Coronary artery (tissue), 2 donors: ENCODE data around the gene C1orf105.

Experiments used
- DNase-seq: peaks from one replicate; pipeline ENCODE4 v3.0.0-alpha.2; 2017; ENCODE audit warnings: low spot score
- H3K27ac ChIP-seq, 2 donors: fragments of 200-600 bp; sonication (generic); one replicate each; pipeline ENCODE4 v1.5.1; 2016 to 2019
- H3K4me3 ChIP-seq: fragments of 200-600 bp; sonication (generic); 2 replicates; pipeline ENCODE4 v1.5.1; 2016; ENCODE audit warnings: mild to moderate bottlenecking, moderate library complexity
- TF ChIP-seq, protein P1 (sequence below): fragments of 200-600 bp; sonication (generic); IDR thresholded peaks from one replicate; pipeline ENCODE4 v1.5.1; 2019; ENCODE audit warnings: antibody characterized with exemption

Gene C1orf105

DNA sequence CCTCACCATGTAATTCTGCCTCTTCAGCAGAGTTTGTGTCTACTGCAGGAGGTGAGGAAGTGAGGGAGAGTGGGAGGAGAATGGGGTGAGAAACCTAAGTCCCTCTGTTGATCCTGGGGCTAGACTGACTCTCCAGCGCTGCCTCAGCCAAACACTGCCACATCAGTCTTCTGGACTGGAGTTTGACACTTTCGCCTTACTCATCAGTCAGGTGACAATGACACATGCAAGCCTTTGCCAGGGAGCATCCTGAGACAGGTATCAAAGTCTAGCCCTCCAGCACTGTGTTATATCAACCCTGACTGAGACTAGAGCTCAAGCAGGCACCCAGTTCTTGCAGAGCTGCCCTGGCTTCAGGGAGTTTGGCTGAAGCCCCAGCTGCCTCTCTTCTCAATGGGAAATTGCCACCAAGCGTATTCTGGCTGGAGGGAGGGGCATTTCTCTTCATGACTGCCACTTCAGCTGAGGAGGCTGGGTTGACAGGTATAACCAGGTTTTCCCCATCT is 79.2 kb downstream of the C1orf105 start:
- Histone ChIP-seq H3K27ac (no peak overlapping the region), H3K4me3 (no peak overlapping the region)
- TF ChIP-seq, protein P1, sequence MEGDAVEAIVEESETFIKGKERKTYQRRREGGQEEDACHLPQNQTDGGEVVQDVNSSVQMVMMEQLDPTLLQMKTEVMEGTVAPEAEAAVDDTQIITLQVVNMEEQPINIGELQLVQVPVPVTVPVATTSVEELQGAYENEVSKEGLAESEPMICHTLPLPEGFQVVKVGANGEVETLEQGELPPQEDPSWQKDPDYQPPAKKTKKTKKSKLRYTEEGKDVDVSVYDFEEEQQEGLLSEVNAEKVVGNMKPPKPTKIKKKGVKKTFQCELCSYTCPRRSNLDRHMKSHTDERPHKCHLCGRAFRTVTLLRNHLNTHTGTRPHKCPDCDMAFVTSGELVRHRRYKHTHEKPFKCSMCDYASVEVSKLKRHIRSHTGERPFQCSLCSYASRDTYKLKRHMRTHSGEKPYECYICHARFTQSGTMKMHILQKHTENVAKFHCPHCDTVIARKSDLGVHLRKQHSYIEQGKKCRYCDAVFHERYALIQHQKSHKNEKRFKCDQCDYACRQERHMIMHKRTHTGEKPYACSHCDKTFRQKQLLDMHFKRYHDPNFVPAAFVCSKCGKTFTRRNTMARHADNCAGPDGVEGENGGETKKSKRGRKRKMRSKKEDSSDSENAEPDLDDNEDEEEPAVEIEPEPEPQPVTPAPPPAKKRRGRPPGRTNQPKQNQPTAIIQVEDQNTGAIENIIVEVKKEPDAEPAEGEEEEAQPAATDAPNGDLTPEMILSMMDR = no peak
- DNase-seq = no peak

DNA sequence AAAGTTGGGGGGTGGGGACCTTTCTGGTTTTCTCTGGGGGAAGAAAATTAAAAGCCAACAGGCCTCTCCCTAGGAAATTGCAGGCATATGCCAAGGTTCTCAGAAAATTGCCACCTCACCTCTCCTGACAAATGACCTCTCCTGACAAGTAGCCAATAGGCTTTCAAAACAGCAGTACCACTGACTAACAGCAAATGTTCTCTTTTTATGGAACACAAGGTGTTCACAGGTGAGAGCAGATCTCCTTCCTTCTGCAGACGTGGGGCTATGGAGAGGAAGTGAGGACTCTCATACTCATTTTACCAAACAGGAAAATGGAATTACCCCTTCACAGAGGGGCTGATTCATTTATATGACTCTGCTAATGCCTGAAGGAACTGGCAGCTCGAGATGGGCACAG is 79.7 kb downstream of the C1orf105 start:
- TF ChIP-seq, protein P1 = no peak
- DNase-seq = no peak
- H3K4me3 ChIP-seq = no peak overlapping the region
- H3K27ac ChIP-seq = no peak overlapping the region

DNA sequence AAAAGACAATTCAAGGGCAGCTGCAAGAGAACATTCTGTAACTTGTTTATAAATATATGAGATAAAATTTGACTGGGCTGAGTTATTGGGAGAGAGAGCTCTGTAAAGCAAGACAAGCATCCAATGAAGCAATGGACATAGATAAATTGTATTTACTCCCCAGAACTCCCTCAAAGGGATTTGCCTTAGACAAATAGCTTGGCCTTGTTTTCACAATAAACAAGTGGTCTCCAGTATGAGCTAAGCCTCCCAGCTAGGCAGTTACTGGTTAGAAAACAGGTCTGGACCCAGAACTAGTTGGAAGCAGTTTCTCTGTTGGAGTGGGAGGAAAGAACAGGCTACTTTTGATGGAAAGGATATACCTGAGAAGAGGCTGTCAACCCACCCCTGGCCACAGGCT is 87.3 kb downstream of the C1orf105 start:
- no peak for DNase-seq
- TF ChIP-seq, protein P1 = no peak
- H3K4me3 ChIP-seq = no peak overlapping the region
- no peak overlapping the region for H3K27ac ChIP-seq

DNA sequence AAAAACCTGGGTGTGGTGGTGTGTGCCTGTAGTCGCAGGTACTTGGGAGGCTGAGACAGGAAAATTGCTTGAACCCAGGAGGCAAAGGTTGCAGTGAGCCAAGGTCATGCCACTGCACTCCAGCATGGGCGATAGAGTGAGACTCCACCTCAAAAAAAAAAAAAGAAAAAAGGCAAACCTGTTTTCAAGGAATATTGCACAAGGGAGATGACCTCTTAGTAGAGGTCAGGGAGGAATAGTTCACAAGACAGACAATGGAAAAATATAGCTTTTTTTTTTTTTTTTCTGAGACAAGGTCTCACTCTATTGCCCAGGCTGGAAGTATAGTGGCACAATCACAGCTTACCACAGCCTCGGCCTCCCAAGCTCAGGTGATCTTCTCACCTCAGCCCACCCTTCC is 90.0 kb downstream of the C1orf105 start:
- no peak for DNase-seq
- no peak overlapping the region for H3K27ac ChIP-seq
- TF ChIP-seq, protein P1 = no peak
- H3K4me3 ChIP-seq = no peak overlapping the region

DNA sequence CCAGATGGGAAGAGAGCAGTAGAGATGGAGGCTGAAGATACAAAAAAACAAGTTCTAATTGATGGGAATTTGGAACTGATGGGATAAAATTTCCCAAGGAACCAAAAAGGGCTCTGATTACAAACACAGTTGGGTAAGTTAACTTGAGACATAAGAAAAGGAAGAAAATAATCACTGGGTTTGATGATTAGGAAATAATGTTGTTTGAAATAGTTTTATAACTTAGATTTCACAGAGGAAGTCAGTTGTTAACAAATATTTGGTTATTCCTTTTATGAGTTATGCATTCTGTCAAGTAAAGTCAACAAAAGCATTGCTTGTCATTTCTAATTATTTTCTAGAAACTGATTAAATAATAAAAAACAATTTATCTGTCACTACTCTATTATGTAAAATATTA is 92.1 kb downstream of the C1orf105 start:
- Histone ChIP-seq H3K4me3 (no peak overlapping the region), H3K27ac (no peak overlapping the region)
- TF ChIP-seq, protein P1 = no peak
- DNase-seq = no peak

DNA sequence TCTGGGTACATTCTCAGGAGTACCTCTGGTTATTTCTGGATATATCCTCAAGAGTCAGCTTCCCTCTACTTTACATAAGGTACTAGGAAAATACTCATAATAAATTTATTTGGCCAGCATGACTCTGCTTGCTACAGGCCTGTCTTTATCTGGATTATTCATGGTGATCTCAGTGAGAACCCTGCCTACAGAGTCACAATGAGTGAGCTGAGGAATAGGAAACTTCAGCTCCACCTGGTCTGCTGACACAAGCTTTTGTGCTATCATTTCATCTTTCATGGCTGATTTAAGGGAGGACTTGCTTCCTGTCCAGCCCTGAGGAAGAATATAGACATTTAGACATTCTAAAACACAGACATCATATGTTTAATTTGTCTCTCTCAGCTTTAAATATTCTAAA is 93.0 kb downstream of the C1orf105 start:
- Histone ChIP-seq H3K4me3 (no peak overlapping the region), H3K27ac (no peak overlapping the region)
- no peak for DNase-seq
- TF ChIP-seq, protein P1 = no peak

DNA sequence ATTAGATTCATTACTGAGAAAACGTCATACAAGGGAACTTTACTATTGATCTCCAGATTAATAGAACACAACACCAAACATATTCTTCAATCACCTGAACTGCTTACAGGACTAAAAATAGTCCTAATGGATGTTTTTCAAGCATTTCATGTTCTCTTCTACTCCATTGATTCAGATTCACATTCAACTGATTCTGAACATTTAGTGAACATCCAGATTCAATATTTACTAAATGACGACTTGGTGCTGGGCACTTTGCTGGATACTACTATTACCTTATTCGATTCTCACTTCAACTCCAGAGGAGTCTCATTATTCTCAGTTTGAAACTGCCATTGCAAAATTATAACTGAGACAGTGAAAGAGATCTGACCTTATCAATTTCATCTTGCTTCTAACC is 93.6 kb downstream of the C1orf105 start:
- no peak for DNase-seq
- H3K27ac ChIP-seq = no peak overlapping the region
- H3K4me3 ChIP-seq = no peak overlapping the region
- TF ChIP-seq, protein P1 = no peak
